HG02763 (cell line): ENCODE data around the gene WDR70.

ENCODE experiments used
- ATAC-seq: cut with Tn5 transposase; IDR thresholded peaks from one replicate; pipeline ENCODE4 v1.9.1; 2021; ENCODE audit warnings: mild to moderate bottlenecking, moderate library complexity; ENCODE audit not compliant: unreplicated experiment

The WDR70 gene

GRCh38 chr5:37717613-37718431, 338.7 kb downstream of the WDR70 start:
- no peak for ATAC-seq

- ATAC-seq: no peak
These were observed 341.4 kb downstream of the WDR70 start for GRCh38 chr5:37720550-37720952.

- ATAC-seq: peak; percentile 57
These were observed 342.3 kb downstream of the WDR70 start for GRCh38 chr5:37721447-37721871.

- peak; percentile 62 for ATAC-seq
These were observed 343.4 kb downstream of the WDR70 start for GRCh38 chr5:37722236-37723161.

- no peak for ATAC-seq
These were observed 344.2 kb downstream of the WDR70 start for GRCh38 chr5:37723162-37723961.

- ATAC-seq: no peak
These were observed 345.4 kb downstream of the WDR70 start for GRCh38 chr5:37724395-37725125.

- no peak for ATAC-seq
These were observed 346.1 kb downstream of the WDR70 start for GRCh38 chr5:37725185-37725584.

GRCh38 chr5:37727238-37727637, 348.1 kb downstream of the WDR70 start:
- no peak for ATAC-seq

GRCh38 chr5:37730896-37731455, 351.9 kb downstream of the WDR70 start:
- ATAC-seq: no peak

- ATAC-seq: no peak
These were observed 355.0 kb downstream of the WDR70 start for GRCh38 chr5:37734114-37734513.

GRCh38 chr5:37735649-37736347, 356.7 kb downstream of the WDR70 start:
- ATAC-seq: no peak

GRCh38 chr5:37736397-37736796, 357.3 kb downstream of the WDR70 start:
- no peak for ATAC-seq

- ATAC-seq: no peak
These were observed 358.4 kb downstream of the WDR70 start for GRCh38 chr5:37737326-37738056.

- peak; percentile 80 for ATAC-seq
These were observed 359.1 kb downstream of the WDR70 start for GRCh38 chr5:37738057-37738691.

GRCh38 chr5:37738865-37739488, 359.9 kb downstream of the WDR70 start:
- no peak for ATAC-seq

GRCh38 chr5:37739817-37740261, 360.7 kb downstream of the WDR70 start:
- no peak for ATAC-seq

- ATAC-seq: no peak
These were observed 361.4 kb downstream of the WDR70 start for GRCh38 chr5:37740331-37741066.
